ENCODE results near the gene IFNL3.

- TF ChIP-seq TAF1 (conservative IDR thresholded peaks at IDR 0.05) (no peak), CTCF (IDR thresholded peaks at IDR 0.05; ENCODE audit: low read depth, low read length, missing input control) (no peak), JUND (IDR thresholded peaks at IDR 0.05) (no peak)
Observed at GRCh38 chr19:39238209-39238608, 6.6 kb downstream of the IFNL3 start.
